ENCODE results near the gene LENG8. TPM values are rescaled to one million over a fixed set of nuclear protein-coding genes. Genes with fewer than 3 reads are reported as not detected.

LENG8 gene
- total RNA-seq, 4 donors from 2014 or later = 9.9 to 49.5 (median 15.5) TPM

DNA sequence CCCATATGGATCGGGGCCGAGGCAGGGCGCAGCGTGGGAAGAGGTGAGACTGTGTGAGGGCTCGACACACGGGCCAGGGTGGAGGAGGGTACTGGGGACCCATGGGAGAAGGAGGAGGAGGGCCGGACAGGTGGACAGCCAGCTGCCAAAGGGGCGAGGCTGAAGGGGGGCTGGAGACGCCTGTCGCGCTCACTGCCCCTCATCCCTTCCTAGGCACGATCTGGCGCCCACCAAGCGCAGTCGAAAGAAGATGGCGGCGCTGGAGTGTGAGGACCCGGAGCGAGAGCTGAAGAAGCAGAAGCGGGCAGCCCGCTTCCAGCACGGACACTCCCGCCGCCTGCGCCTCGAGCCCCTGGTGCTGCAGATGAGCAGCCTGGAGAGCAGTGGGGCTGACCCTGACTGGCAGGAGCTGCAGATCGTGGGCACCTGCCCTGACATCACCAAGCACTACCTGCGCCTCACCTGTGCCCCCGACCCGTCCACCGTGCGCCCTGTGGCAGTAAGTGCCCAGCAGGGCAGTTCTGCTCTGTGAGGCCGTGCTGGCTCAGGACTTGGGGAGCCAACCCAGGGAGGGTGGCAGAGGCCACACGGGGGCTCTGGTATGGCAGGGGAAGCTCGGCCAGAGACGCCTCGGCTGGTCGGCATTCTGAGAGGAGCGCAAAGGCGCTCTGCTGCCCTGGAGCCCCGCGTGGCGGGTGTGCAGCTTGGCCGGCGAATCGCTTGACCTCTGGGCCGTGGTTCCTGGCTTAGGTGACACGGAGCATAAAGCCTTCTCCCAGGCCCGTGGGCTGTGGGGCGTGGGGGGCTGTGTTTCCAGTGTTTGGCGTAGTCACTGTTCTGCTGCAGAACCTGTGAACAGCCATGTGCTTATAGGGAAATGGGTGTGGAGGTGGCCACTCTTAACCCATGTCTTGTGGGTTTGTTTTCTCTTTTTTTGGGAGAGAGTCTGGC lies 7.7 kb downstream of the LENG8 start:
- TF ChIP-seq, protein P1, sequence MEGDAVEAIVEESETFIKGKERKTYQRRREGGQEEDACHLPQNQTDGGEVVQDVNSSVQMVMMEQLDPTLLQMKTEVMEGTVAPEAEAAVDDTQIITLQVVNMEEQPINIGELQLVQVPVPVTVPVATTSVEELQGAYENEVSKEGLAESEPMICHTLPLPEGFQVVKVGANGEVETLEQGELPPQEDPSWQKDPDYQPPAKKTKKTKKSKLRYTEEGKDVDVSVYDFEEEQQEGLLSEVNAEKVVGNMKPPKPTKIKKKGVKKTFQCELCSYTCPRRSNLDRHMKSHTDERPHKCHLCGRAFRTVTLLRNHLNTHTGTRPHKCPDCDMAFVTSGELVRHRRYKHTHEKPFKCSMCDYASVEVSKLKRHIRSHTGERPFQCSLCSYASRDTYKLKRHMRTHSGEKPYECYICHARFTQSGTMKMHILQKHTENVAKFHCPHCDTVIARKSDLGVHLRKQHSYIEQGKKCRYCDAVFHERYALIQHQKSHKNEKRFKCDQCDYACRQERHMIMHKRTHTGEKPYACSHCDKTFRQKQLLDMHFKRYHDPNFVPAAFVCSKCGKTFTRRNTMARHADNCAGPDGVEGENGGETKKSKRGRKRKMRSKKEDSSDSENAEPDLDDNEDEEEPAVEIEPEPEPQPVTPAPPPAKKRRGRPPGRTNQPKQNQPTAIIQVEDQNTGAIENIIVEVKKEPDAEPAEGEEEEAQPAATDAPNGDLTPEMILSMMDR (IDR thresholded peaks at IDR 0.05 in 4 of 5, conservative IDR thresholded peaks at IDR 0.05 in 1 of 5) = no peak
- no peak for TF ChIP-seq POLR2A (IDR thresholded peaks at IDR 0.05)
- H3K4me1 ChIP-seq = peaks cover 0 to 5% of the 10 kb centered on the region in 2 donors
- DNase-seq = no peak
- H3K9me3 ChIP-seq = no peaks in the 10 kb centered on the region
- no peaks in the 10 kb centered on the region for H3K27me3 ChIP-seq
- in situ Hi-C loops (cut with MboI; ENCODE audit: low sequenced_read_pairs in 4 of 4) (loop anchor here in 1 of 4 donors (10.0 kb wide), 1 partner anchor 252 kb away; the partner anchor contains the start of gene RPS9), intact Hi-C loops (cut with DNase I; ENCODE audit: low total_unique reads) (no loop called here)
- ATAC-seq = no peak
- H3K27ac ChIP-seq = no peak overlapping the region
- H3K36me3 ChIP-seq = peaks cover 9 to 100% of the 10 kb centered on the region in 2 donors
- H3K4me3 ChIP-seq = no peak overlapping the region

DNA sequence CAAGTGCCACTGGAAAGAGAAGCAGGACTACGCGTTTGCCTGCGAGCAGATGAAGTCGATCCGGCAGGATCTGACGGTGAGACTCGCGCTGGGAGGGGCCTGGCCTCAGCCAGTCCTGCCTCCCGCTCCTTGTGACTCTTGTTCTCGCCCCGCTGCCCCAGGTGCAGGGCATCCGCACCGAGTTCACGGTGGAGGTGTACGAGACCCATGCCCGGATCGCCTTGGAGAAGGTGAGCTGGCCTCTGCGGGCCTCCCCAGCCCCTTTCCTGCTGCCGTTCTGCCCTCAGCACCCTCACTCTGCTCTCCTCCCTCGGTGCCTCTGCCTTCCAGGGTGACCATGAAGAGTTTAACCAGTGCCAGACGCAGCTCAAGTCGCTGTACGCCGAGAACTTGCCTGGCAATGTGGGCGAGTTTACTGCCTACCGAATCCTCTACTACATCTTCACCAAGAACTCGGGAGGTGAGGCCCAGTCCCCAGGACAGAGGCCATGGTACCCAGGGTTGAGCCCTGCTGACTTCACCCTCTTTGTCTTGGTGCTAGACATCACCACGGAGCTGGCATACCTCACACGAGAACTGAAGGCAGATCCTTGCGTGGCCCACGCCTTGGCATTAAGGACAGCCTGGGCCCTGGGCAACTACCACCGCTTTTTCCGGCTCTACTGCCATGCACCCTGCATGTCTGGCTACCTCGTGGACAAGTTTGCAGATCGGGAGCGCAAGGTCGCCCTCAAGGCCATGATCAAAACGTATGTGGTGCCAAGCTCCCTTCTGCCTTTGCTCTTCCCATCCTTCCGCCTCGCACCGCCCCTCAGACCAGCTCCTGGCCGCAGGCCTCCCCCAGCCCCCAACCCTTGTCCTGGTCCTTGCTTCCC lies 9.0 kb downstream of the LENG8 start:
- Histone ChIP-seq H3K9me3 (no peaks in the 10 kb centered on the region), H3K27me3 (no peaks in the 10 kb centered on the region), H3K4me3 (no peak overlapping the region), H3K36me3 (peaks cover 9 to 91% of the 10 kb centered on the region in 2 donors), H3K4me1 (peaks cover 7 to 16% of the 10 kb centered on the region in 2 donors), H3K27ac (no peak overlapping the region)
- DNase-seq (no peak), ATAC-seq (no peak)
- intact Hi-C loops (cut with DNase I; ENCODE audit: low total_unique reads) (no loop called here), in situ Hi-C loops (cut with MboI; ENCODE audit: low sequenced_read_pairs in 4 of 4) (loop anchor here in 1 of 4 donors (10.0 kb wide), 1 partner anchor 253 kb away; the partner anchor contains the start of gene RPS9)
- TF ChIP-seq POLR2A (IDR thresholded peaks at IDR 0.05) = no peak

DNA sequence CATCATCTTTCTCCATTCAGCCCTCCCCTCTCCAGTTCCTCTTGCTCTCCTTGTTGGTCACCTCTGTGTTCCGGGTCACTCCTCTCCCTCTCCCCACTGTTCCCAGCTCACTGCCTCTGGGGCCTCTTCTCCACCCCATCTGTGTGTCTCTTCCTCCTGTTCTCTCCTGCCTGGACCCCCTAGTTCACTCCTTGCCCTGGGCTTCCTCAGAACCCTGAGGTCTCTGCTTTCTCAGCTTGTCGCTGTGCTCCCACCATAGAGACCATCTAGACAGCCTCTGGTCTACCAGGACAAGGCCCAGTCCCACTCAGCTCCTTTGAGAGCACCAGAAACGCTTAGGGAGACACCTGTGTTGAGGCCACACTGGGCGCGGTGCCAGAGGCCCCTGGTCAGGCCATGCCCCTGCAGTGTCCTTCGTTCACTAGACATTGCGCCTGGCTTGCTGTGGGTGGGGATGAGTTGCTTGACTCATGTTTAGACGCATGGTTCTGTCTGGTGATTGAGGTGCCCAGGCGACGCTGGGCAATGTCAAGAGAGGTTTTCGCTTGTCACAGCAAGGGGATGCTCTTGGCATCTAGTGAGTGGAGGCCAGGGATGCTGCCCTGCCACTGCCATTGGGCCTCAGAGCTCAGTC lies 9.8 kb downstream of the LENG8 start:
- ATAC-seq (no peak), DNase-seq (no peak)
- in situ Hi-C loops (cut with MboI; ENCODE audit: low sequenced_read_pairs in 4 of 4) (loop anchor here in 1 of 4 donors (10.0 kb wide), 1 partner anchor 254 kb away; the partner anchor contains the start of gene RPS9), intact Hi-C loops (cut with DNase I; ENCODE audit: low total_unique reads) (no loop called here)
- Histone ChIP-seq H3K9me3 (no peaks in the 10 kb centered on the region), H3K27ac (no peak overlapping the region), H3K36me3 (peaks cover 9 to 84% of the 10 kb centered on the region in 2 donors), H3K4me3 (no peak overlapping the region), H3K4me1 (peaks cover 7 to 16% of the 10 kb centered on the region in 2 donors), H3K27me3 (no peaks in the 10 kb centered on the region)
- no peak for TF ChIP-seq POLR2A (IDR thresholded peaks at IDR 0.05)
- TF ChIP-seq, protein P1 (IDR thresholded peaks at IDR 0.05 in 4 of 5, conservative IDR thresholded peaks at IDR 0.05 in 1 of 5) = no peak

DNA sequence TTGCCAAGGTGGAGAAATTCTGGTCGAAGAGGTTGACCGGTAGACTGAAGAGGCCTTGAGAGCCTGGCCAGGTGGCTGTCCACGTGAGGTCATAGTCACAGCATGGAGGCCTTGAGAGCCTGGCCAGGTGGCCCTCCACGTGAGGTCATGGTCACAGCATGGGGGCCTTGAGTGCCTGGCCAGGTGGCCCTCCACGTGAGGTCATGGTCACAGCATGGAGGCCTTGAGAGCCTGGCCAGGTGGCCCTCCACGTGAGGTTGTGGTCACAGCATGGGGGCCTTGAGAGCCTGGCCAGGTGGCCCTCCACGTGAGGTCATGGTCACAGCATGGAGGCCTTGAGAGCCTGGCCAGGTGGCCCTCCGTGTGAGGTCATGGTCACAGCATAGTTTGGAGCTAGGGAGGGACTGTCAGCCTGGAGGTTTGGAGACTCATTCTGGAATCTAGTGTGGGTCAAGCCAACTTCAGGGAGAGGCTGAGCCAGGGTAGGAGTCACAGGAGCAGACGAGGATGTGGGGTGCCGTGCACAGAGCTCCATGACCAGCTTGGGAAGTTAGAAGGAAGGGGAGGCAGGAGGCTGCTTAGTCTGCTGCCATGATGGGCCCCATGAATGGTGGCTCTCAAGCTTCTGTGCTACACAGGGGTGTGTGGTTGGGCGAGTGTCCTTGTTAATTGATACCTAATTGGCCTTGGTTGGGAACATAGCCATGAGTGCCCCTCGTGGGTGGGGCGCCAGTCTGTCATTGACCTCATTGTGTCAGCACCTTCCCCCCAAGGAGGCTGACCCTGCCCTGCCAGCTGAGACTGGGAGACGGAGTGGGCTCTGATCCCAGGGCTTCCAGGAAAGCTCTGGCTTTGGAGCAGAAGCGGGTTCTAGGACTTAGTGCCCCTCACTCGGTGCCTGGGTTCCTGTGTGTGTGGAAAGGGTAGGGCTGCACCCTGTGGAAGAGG lies 10.6 kb downstream of the LENG8 start:
- in situ Hi-C loops (cut with MboI; ENCODE audit: low sequenced_read_pairs in 4 of 4) = loop anchor here in 1 of 4 donors (10.0 kb wide), 1 partner anchor 255 kb away; the partner anchor contains the start of gene RPS9
- Histone ChIP-seq H3K27me3 (no peaks in the 10 kb centered on the region), H3K9me3 (no peaks in the 10 kb centered on the region), H3K4me3 (no peak overlapping the region), H3K36me3 (peaks cover 9 to 76% of the 10 kb centered on the region in 2 donors), H3K4me1 (peaks cover 7 to 24% of the 10 kb centered on the region in 2 donors), H3K27ac (no peak overlapping the region)
- TF ChIP-seq POLR2A (IDR thresholded peaks at IDR 0.05) = no peak
- TF ChIP-seq, protein P1 (IDR thresholded peaks at IDR 0.05 in 4 of 5, conservative IDR thresholded peaks at IDR 0.05 in 1 of 5) = no peak
- intact Hi-C loops (cut with DNase I; ENCODE audit: low total_unique reads) = loop anchor here (10.0 kb wide), 3 partner anchors 295 to 795 kb away; partner anchors contain the start of gene PPP6R1
- ATAC-seq = no peak
- no peak for DNase-seq

Data from gastrocnemius medialis (tissue), 4 donors.